Neuronal stem cell (in vitro differentiated cells): ENCODE results near the gene SLC5A5.

Experiments
- DNase-seq: peaks from one replicate; pipeline ENCODE4 v3.0.0-alpha.2; 2013; ENCODE audit warnings: low spot score
- H2AFZ ChIP-seq: one replicate; pipeline ENCODE4 v1.6.1; 2013; ENCODE audit warnings: mild to moderate bottlenecking, low read length, inconsistent platforms
- H2AK5ac ChIP-seq: 2 replicates; pipeline ENCODE4 v1.6.1; 2013; ENCODE audit warnings: low read depth, mild to moderate bottlenecking, inconsistent platforms, low read length, moderate library complexity, mixed read lengths
- H2BK120ac ChIP-seq: 2 replicates; pipeline ENCODE4 v1.6.1; 2013; ENCODE audit warnings: low read depth, mild to moderate bottlenecking, inconsistent platforms, low read length, moderate library complexity, mixed read lengths
- H2BK12ac ChIP-seq: one replicate; pipeline ENCODE4 v1.6.1; 2013; ENCODE audit warnings: low read length, inconsistent platforms
- H2BK15ac ChIP-seq: 2 replicates; pipeline ENCODE4 v1.6.1; 2013; ENCODE audit warnings: mild to moderate bottlenecking, low read length, inconsistent platforms, mixed read lengths
- H2BK5ac ChIP-seq: one replicate; pipeline ENCODE4 v1.6.1; 2013; ENCODE audit warnings: inconsistent platforms, mild to moderate bottlenecking, low read length, moderate library complexity
- H3K14ac ChIP-seq: one replicate; pipeline ENCODE4 v1.6.1; 2013; ENCODE audit warnings: low read length, inconsistent platforms
- H3K18ac ChIP-seq: 2 replicates; pipeline ENCODE4 v1.6.1; 2013; ENCODE audit warnings: low read length, inconsistent platforms
- H3K23ac ChIP-seq: 2 replicates; pipeline ENCODE4 v1.6.1; 2013; ENCODE audit warnings: low read depth, mild to moderate bottlenecking, mixed read lengths, low read length, inconsistent platforms; ENCODE audit not compliant: poor library complexity
- H3K27ac ChIP-seq: replicated peaks from 3 replicates; pipeline ENCODE4 v1.5.1; 2013; ENCODE audit warnings: low read length, inconsistent platforms
- H3K27me3 ChIP-seq, 3 experiments: 2 replicates each; pipeline ENCODE4 v1.6.1; 2013; ENCODE audit warnings: low read length in 3 of 3, mild to moderate bottlenecking in 2 of 3, inconsistent platforms in 1 of 3, low read depth in 1 of 3, mixed read lengths in 1 of 3, moderate library complexity in 1 of 3; ENCODE audit not compliant: control insufficient read depth in 3 of 3, insufficient read depth in 3 of 3
- H3K36me3 ChIP-seq, 2 donors: replicated peaks in 1 of 2; 2 replicates each; pipeline ENCODE4 v1.6.1; 2013; ENCODE audit warnings: low read length in 2 of 2; ENCODE audit not compliant: control insufficient read depth in 2 of 2, insufficient read depth in 2 of 2
- H3K4ac ChIP-seq: 2 replicates; pipeline ENCODE4 v1.6.1; 2013; ENCODE audit warnings: inconsistent platforms, mild to moderate bottlenecking, low read length, moderate library complexity
- H3K4me1 ChIP-seq, 2 donors: 1 replicate in 1 of 2; 2 replicates in 1 of 2; pipeline ENCODE4 v1.6.1; 2013; ENCODE audit warnings: low read length in 2 of 2, low read depth in 1 of 2; ENCODE audit not compliant: control insufficient read depth in 2 of 2, insufficient read depth in 1 of 2
- H3K4me2 ChIP-seq: one replicate; pipeline ENCODE4 v1.6.1; 2013; ENCODE audit warnings: mild to moderate bottlenecking, low read length, inconsistent platforms; ENCODE audit not compliant: insufficient read depth, poor library complexity, severe bottlenecking
- H3K4me3 ChIP-seq, 2 donors: 2 replicates each; pipeline ENCODE4 v1.5.1; 2013; ENCODE audit warnings: low read length in 2 of 2, mild to moderate bottlenecking in 2 of 2, inconsistent platforms in 1 of 2, moderate library complexity in 1 of 2
- H3K79me1 ChIP-seq: one replicate; pipeline ENCODE4 v1.6.1; 2013; ENCODE audit warnings: low read depth, mild to moderate bottlenecking, inconsistent platforms, low read length, moderate library complexity
- H3K9ac ChIP-seq: one replicate; pipeline ENCODE4 v1.6.1; 2013; ENCODE audit warnings: mild to moderate bottlenecking, low read depth, low read length, inconsistent platforms; ENCODE audit not compliant: poor library complexity
- H3K9me3 ChIP-seq, 2 donors: replicated peaks in 1 of 2; 2 replicates each; pipeline versions ENCODE3 to v1.6.1; 2013; ENCODE audit warnings: low read length in 2 of 2, mild to moderate bottlenecking in 2 of 2, inconsistent platforms in 1 of 2, low read depth in 1 of 2, mixed read lengths in 1 of 2, moderate library complexity in 1 of 2; ENCODE audit not compliant: control insufficient read depth in 2 of 2, insufficient read depth in 1 of 2
- H4K8ac ChIP-seq: one replicate; pipeline ENCODE4 v1.6.1; 2013; ENCODE audit warnings: low read depth, mild to moderate bottlenecking, inconsistent platforms, low read length, moderate library complexity
- H4K91ac ChIP-seq: one replicate; pipeline ENCODE4 v1.6.1; 2013; ENCODE audit warnings: low read length, low read depth, mild to moderate bottlenecking, inconsistent platforms; ENCODE audit not compliant: poor library complexity
- WGBS, 2 donors: extraction: QIAGEN DNeasy Blood & Tissue Kit; methylation state at CpG; one replicate each; pipeline ENCODE4 v1.1.7; 2013; ENCODE audit warnings: missing lambda C conversion rate in 2 of 2, mixed read lengths in 1 of 2; ENCODE audit not compliant: insufficient read length in 2 of 2, insufficient replicate concordance in 1 of 2; ENCODE audit errors: extremely low coverage in 2 of 2; 5-methylcytosine and 5-hydroxymethylcytosine counted together

The SLC5A5 gene

GRCh38 chr19:17888260-17888659, 16.5 kb downstream of the SLC5A5 start:
- Histone ChIP-seq H2AK5ac (no peak overlapping the region), H3K9me3 (no peaks in the 10 kb centered on the region), H2BK12ac (no peak overlapping the region), H3K18ac (no peak overlapping the region), H3K79me1 (peaks cover 2% of the 10 kb centered on the region), H4K91ac (no peak overlapping the region), H3K4ac (no peak overlapping the region), H3K23ac (peak overlapping the region; percentile 52), H3K36me3 (no peaks in the 10 kb centered on the region), H4K8ac (no peak overlapping the region), H2AFZ (no peak overlapping the region), H3K4me3 (peak overlapping the region in 1 of 2 donors; percentile 64), H2BK120ac (no peak overlapping the region), H2BK5ac (no peak overlapping the region), H3K27me3 (no peaks in the 10 kb centered on the region), H3K4me1 (peaks cover 0 to 2% of the 10 kb centered on the region in 2 donors), H3K9ac (no peak overlapping the region), H3K4me2 (no peak overlapping the region), H3K27ac (no peak overlapping the region), H2BK15ac (no peak overlapping the region), H3K14ac (no peak overlapping the region)
- no peak for DNase-seq
- no CpG with 5 or more reads among the region's 7 CpGs for WGBS, 2 donors

GRCh38 chr19:17889609-17890214, 18.0 kb downstream of the SLC5A5 start:
- Histone ChIP-seq H3K9ac (no peak overlapping the region), H3K27ac (no peak overlapping the region), H2AFZ (no peak overlapping the region), H3K36me3 (no peaks in the 10 kb centered on the region), H3K27me3 (no peaks in the 10 kb centered on the region), H4K91ac (no peak overlapping the region), H3K9me3 (no peaks in the 10 kb centered on the region), H3K14ac (no peak overlapping the region), H2BK12ac (no peak overlapping the region), H4K8ac (no peak overlapping the region), H3K79me1 (peaks cover 2% of the 10 kb centered on the region), H2BK5ac (no peak overlapping the region), H2BK120ac (no peak overlapping the region), H3K18ac (no peak overlapping the region), H3K4me3 (no peak overlapping the region), H3K4me1 (peaks cover 0 to 2% of the 10 kb centered on the region in 2 donors), H3K4ac (no peak overlapping the region), H3K23ac (no peak overlapping the region), H2BK15ac (no peak overlapping the region), H2AK5ac (no peak overlapping the region), H3K4me2 (no peak overlapping the region)
- peak; percentile 67 for DNase-seq
- no CpG with 5 or more reads among the region's 18 CpGs for WGBS, 2 donors

GRCh38 chr19:17893766-17894165, 22.0 kb downstream of the SLC5A5 start:
- WGBS, 2 donors, result no CpG with 5 or more reads among the region's 9 CpGs
- Histone ChIP-seq H3K9ac (no peak overlapping the region), H3K4me3 (no peak overlapping the region), H3K18ac (no peak overlapping the region), H2BK120ac (no peak overlapping the region), H3K4me1 (peaks cover 0 to 2% of the 10 kb centered on the region in 2 donors), H2BK15ac (no peak overlapping the region), H2BK5ac (no peak overlapping the region), H3K14ac (no peak overlapping the region), H3K36me3 (no peaks in the 10 kb centered on the region), H3K27ac (no peak overlapping the region), H2AK5ac (no peak overlapping the region), H3K9me3 (no peaks in the 10 kb centered on the region), H2AFZ (no peak overlapping the region), H3K4me2 (no peak overlapping the region), H3K79me1 (peaks cover 2% of the 10 kb centered on the region), H2BK12ac (no peak overlapping the region), H4K8ac (no peak overlapping the region), H3K23ac (no peak overlapping the region), H4K91ac (no peak overlapping the region), H3K27me3 (no peaks in the 10 kb centered on the region), H3K4ac (no peak overlapping the region)
- no peak for DNase-seq

- H2BK12ac ChIP-seq, result no peak overlapping the region
- no peak overlapping the region for H2BK15ac ChIP-seq
- no peak overlapping the region for H3K4me2 ChIP-seq
- no peaks in the 10 kb centered on the region for H3K36me3 ChIP-seq
- H3K79me1 ChIP-seq, result no peaks in the 10 kb centered on the region
- no peak overlapping the region for H3K4ac ChIP-seq
- no peak overlapping the region for H3K18ac ChIP-seq
- no peak overlapping the region for H3K14ac ChIP-seq
- H2BK120ac ChIP-seq, result no peak overlapping the region
- H4K91ac ChIP-seq, result no peak overlapping the region
- no peak overlapping the region for H3K23ac ChIP-seq
- H3K27ac ChIP-seq, result no peak overlapping the region
- peaks cover 0 to under 1% of the 10 kb centered on the region in 2 donors for H3K9me3 ChIP-seq
- no peak overlapping the region for H2BK5ac ChIP-seq
- no peak overlapping the region for H2AFZ ChIP-seq
- H3K27me3 ChIP-seq, result no peaks in the 10 kb centered on the region
- H4K8ac ChIP-seq, result no peak overlapping the region
- H2AK5ac ChIP-seq, result no peak overlapping the region
- DNase-seq, result no peak
- no peaks in the 10 kb centered on the region for H3K4me1 ChIP-seq
- WGBS, 2 donors, result no CpG with 5 or more reads among the region's 6 CpGs
- no peak overlapping the region for H3K9ac ChIP-seq
- H3K4me3 ChIP-seq, result no peak overlapping the region
Measured at GRCh38 chr19:17902701-17903100, 31.0 kb downstream of the SLC5A5 start.
